DND-41 (cell line): ENCODE results near the gene RTF1.

ENCODE experiments used
- CTCF ChIP-seq: IDR thresholded peaks from 2 replicates; pipeline ENCODE4 v1.5.1; 2012; ENCODE audit warnings: borderline replicate concordance, low read length, moderate library complexity, mild to moderate bottlenecking; ENCODE audit not compliant: poor library complexity, severe bottlenecking; ENCODE audit errors: extremely low read depth
- EZH2 ChIP-seq: IDR thresholded peaks from 3 replicates; pipeline ENCODE4 v1.6.1; 2012; ENCODE audit warnings: borderline replicate concordance, low read depth, mild to moderate bottlenecking, moderate library complexity, low read length, inconsistent platforms; ENCODE audit not compliant: severe bottlenecking

- TF ChIP-seq EZH2 (no peak), CTCF (no peak)
Observed at GRCh38 chr15:41416742-41417417, at the start of gene RTF1.
